Measurements from ENCODE around the gene RUSF1.
"Not testable (repeated sequence)": the region's sequence is repeated elsewhere in the genome, so short reads cannot be mapped to it uniquely, and the experiment has no call there.

Gene RUSF1

DNA sequence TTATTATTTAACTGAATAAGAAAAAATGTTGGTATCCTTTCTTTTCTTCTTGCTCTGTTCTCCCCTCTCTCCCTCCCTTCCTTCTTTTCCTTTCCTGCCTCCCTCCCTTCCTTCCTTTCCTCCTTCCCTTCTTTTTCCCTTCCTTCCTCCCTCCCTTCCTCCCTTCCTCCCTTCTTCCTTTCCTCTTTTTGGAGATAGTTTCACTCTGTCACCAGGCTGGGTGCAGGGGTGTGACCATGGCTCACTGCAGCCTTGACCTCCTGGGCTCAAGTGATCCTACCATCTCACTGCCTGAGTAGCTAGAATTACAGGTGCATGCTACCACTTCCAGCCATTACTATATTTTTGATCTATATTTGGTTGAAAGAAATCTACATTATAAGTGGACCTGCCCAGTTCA is 5.7 kb upstream of the RUSF1 start:
- no peak for FAIRE-seq

DNA sequence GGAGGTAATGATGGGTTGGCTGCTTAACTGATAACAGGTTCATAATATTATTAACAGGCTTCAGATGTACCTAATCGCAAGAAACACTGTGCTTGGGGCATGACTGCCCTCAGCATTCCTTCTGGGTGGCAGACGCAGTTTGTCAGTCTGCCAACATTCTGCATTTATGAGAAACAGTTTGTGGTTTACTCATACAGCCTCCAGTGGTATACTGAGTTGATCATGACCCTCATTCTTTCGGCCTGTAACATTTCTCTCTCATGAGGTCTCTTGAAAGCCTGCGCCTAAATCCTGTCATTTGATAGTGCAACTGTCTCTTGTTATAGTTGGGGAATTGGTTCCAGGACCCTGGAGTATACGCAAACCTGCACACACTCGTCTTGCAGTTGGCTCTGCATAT is 4.9 kb upstream of the RUSF1 start:
- FAIRE-seq = no peak

DNA sequence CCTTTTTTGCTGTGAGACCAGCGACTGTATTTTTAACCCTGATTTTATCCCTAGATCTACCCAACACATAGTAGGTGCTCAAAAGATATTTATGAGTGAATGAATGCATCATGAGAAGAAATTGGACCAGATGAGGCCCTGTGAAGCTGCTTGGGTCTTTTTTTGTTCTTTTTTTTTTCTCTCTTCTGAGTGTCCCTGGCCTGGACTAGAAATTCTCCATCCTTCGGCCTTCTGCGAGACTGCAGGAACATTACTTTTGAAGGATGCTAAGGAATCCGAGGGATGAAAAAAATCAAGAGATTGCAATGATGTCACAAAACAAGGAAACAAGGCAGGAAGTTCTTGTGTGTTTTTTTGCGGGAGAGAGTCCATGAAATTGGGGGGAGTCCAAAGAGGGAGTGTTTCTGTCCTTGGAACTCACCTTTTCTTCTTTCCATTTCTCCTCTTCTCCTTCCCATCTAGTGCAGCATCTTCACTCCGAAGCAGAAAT is 560 bp upstream of the RUSF1 start:
- no peak for FAIRE-seq

DNA sequence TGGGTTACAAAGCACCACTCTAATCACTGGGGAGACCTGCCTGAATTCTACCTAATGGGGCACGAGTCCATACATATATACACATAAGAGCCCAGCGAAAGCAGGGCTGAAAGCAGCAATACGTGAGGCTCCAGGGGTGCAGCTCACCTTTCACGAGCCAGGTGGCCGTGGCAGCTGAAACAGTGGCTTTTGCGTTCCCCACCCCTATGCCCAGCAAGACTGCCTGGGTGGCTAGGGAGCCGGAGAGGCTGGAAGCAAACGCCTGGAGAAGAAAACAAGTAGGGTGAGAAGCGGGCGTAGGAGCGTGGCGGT is 618 bp downstream of the RUSF1 start:
- FAIRE-seq = no peak

DNA sequence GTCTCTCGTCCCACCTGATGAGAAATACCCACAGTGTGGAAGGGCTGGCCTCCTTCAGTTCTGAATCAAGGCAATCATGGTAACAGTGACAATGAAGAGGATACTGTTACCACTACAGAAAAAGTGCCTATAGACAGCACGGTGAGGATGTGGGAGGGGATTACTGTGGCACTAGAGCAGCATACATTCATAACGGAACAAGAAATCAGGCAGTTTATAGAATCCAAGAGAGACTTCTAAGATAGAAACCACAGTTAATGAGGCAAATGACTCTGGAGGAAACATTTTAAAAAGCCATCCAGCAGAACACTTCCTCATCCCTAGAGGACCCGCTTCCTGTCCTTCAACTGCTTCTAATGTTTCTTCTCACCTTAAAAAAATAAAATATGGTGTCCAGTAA is 2.7 kb downstream of the RUSF1 start:
- FAIRE-seq = no peak

DNA sequence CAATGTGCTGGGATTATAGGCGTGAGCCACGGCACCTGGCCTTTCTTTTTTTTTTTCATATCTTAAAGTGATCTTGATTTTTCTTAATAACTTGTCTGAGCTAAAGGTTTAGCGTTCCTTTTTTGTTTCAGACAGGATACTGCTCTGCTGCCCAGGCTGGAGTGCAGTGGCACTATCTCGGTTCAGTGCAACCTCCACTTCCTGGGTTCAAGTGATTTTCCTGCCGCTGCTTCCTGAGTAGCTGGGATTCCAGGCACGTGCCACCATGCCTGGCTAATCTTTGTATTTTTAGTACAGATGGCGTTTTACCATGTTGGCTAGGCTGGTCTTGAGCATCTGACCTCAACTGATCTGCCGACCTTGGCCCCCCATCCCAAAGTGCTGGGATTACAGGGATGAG is 4.0 kb downstream of the RUSF1 start:
- no peak for FAIRE-seq

DNA sequence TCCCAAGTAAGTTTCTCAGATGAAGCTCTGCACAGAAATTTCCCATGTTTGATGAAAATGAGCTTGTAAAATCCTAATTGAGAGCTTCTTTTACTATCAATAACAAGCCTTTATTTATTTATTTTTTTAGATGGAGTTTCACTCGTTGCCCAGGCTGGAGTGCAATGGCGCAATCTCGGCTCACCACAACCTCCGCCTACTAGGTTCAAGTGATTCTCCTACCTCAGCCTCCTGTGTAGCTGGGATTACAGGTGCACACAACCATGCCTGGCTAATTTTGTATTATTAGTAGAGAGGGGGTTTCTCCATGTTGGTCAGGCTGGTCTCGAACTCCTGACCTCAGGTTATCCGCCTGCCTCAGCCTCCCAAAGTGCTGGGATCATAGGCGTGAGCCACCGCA is 4.6 kb downstream of the RUSF1 start:
- FAIRE-seq = not testable (repeated sequence)

DNA sequence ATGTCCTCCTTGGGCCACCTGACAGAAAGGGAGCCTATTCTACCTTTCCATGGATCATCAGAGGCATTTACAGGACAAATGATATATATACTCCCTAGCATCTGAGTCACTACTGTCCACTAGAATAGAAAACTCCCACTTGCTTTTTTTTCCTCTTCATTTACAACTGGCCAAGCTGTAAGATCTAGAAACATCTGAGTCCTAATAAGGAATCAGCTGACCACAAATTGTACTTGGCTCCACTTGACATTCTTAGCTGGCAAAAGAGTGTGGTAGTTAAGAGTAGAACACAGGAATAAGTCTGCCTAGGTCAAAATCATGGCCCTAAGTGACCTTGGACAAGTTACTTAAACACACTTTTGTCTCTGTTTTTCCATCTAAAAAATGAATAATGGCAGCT is 5.2 kb downstream of the RUSF1 start:
- FAIRE-seq = no peak

DNA sequence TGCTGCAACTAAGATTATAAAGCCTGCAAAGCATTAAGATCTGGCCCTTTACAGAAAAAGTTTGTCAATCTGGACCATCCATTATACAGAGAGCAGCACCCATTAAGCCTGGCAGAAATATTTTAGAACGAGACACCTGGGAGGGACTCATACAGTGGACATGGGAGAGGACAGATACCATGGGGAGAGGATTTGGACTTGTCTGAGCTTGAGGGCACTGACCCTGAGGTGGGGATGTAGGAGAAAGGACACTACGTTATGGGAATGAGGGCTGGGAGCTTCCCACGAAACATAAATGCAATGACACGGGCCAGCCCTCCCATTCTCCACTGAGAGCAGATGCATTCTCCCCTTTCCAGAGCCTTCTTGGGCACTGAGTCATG is 6.2 kb downstream of the RUSF1 start:
- no peak for FAIRE-seq

DNA sequence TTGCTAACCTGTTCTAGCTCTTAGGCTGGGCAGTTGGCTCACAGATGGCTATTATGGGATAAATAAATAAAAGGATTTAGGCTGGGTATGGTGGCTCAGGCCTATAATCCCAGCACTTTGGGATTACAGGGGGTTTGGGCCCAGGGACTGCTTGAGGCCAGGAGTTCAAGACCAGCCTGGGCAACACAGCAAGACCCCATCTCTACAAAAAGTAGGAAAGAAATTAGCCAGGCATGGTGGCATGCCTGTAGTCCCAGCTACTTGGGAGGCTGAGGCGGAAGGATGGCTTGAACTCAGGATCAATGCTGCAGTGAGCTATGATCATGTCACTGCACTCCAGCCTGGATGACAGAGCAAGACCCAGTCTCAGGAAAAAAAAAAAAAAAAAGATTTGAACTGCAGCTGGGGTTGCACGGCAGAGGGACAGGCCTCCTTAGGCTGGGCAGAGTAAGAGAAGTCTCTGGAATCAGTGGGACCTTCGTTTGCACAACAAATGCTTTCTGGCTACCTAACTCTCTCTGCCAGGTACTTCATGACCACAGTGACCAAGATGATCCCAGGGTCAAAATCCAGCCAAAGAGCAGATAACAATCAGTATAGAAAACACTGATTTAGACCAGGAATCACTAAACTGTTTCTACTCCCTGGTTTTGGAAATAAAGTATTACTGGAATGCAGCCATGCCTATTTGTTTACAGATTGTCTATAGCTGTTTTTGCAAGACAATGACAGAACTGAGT is 6.8 kb downstream of the RUSF1 start:
- no peak for FAIRE-seq

DNA sequence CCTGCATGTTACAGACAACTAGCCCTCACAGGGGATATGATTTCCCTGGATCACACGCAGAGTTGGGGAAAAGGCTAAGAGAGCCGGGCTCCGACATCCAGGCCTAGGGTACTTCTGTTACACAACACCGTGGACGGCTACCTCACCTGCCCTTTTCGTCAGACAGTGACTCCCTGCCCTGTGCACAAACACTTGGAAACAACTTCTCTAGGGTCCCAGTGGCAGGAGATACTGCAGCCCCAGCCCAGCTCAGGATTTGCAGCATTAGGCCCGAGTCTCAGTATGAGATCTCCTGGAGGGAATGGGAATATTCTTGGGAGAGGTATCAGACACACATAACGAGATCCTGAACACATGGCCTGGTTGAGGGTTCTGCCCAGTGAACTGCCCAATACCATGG is 8.3 kb downstream of the RUSF1 start:
- no peak for FAIRE-seq

DNA sequence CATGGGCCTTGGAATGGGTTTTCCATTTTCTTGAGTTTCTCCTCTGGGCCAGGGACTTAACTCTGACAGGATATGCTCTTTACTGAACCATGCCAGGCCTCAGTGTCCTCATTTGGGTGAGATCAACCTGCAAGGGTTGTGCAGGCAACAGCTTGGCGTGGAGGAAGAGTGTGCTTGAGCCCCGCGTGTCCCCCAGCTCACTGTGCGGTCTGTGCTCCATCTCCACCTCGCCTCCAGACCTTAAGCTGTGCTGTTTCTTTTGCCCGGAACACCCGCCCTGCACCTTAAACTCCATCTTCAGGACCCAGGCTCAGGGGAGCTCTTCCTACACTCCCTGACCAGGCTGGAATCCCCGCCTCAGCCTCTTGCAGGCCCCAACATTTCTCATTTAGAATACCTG is 9.7 kb downstream of the RUSF1 start:
- no peak for FAIRE-seq

DNA sequence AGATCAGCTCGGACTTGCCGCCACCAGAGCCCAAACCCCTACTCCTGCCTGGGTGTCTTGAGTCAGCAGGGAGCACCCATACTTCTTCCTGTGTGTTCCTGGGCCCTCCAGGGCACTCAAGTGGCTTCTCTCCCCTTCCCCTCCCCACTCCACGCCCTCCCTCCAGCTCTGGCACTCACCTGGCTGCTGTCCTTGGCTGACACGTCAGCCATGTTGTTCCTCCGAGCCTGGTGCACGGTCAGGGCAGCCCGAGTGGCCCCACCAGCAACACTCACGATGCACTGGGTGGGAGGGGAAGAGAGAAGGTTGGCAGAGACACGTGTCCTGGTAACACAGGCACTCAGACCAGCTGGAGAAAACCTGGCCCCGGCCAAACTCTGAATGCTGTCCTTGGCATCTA is 11.5 kb downstream of the RUSF1 start:
- no peak for FAIRE-seq

DNA sequence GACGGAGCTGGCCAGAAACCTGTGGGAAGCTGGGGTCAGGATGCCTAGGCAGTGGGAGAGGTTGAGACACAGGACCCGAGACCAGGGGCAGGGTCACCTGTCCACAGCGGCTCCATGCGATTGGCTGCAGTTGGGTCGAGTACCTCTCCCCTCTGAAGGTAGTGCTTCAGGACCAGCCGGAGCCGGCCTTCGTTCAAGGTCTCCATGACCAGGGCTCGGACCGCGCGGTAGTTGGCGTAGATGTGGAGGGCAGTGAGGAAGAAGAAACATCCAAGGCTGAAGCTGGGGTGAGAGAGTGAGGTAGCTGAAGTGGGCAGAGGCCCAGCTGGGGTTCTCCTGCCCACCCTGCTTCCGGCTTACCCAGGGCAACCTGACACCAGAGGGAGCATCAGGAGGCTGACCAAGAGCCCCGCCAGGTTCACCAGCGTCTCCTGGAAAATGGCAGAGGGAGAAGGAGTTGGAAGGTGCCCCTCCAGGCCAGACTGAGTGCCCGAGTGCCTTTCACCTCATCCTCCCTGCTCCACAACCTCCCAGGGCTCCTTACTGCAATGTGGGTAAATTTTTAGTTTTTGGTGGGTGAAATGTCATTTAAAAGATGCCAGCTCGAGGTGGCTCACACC is 14.6 kb downstream of the RUSF1 start:
- FAIRE-seq = no peak

DNA sequence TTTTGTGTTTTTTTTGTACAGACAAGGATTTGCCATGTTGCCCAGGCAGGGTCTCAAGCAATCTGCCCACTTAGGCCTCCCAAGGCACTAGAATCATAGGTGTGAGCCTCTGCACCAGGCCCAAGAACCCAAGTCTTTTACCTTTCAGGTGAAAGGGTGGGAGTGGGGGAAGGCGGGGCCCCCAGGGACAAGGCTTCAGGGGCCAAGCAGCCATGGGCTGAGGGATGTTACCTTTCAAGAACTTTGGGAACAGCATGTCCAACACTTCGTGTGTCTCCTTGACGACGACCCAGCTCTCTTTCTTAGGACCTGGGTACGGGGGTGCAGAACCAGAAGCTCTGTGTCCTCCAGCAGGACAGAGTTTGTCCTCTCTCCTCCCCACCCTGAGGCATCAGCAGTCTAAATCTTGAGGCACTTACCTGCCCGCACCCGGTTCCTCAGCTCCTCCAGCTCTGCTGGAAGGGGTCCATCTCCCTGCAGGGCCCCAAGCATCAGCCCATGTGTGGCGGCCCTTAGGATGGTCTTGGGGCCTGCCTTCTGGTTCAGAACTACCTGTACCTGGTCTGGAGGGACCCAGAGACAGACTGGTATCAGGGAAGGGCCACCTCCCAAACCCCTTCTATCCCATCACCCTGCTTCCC is 16.3 kb downstream of the RUSF1 start:
- no peak for FAIRE-seq

DNA sequence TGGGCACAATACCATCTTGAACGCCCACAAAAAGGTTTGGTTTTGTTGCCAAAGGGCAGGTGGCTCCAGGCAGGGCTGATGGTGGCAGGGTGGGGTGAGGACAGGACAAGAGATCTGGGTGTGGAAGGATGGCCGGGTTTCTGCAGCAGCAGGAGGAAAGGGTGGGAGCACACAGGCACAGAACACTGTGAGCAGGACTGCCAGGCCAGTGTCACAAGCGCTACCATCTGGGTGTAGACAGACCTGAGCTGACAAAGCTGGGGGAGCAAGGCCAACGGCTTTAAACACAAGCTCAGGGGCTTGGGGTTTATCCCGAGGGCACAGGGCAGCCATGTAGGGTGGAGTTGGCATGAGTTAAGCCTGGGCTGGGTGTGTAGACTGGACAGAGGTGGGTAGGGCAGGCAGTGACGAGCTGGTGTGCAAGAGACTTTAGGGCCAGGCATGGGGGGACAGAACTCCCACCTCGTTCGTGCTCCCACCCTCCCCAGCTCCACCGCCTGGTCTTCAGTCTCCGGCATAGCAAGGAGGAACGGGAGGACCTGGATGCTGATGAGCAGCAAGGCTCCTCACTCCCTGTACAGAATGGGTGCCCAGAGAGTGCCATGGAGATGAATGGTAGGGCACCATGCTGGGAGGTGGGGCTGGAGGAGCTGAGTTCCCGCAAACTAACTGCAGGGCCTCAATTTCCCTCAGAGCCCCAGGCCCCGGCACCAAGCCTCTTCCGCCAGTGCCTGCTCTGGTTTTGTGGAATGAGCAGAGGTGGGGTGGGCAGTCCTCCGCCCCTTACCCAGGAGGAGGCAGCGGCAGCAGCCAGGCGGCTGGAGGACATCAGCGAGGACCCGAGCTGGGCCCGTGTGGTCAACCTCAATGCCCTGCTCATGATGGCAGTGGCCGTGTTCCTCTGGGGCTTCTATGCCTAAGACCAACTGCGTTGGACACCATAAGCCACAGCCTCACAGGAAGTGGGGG is 18.3 kb downstream of the RUSF1 start:
- FAIRE-seq = no peak

DNA sequence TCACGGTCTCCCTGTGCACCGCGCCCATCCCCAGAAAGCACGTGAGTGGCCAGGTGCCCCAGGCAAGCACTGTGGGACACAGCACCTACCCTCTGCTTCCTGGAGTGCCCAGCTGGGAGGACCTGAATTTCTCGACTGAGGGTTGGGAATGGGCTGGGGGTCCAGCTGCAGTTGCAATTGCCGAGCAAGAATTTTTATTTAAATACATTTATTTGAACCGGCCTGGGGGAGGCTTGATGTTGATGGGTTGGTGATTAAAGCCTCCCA is 19.0 kb downstream of the RUSF1 start:
- no peak for FAIRE-seq

DNA sequence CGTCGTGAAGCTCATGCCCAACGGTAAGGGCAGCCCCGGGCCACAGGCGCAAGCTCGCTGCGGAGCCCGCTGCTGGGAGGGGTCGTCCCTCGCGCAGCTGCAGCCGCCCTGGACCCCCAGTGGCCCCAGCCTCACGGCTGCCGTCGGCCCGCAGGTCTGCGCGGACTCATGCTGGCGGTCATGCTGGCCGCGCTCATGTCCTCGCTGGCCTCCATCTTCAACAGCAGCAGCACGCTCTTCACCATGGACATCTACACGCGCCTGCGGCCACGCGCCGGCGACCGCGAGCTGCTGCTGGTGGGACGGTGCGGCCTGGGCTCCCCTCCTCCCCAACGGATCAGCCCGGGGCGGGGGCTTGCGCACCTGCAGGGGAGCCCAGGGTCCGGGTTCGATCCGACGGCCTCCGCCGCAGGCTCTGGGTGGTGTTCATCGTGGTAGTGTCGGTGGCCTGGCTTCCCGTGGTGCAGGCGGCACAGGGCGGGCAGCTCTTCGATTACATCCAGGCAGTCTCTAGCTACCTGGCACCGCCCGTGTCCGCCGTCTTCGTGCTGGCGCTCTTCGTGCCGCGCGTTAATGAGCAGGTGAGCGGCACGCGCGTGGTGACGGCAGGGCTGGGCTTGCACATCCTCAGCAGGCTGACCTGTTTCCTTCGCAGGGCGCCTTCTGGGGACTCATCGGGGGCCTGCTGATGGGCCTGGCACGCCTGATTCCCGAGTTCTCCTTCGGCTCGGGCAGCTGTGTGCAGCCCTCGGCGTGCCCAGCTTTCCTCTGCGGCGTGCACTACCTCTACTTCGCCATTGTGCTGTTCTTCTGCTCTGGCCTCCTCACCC is 19.5 kb downstream of the RUSF1 start:
- no peak for FAIRE-seq

DNA sequence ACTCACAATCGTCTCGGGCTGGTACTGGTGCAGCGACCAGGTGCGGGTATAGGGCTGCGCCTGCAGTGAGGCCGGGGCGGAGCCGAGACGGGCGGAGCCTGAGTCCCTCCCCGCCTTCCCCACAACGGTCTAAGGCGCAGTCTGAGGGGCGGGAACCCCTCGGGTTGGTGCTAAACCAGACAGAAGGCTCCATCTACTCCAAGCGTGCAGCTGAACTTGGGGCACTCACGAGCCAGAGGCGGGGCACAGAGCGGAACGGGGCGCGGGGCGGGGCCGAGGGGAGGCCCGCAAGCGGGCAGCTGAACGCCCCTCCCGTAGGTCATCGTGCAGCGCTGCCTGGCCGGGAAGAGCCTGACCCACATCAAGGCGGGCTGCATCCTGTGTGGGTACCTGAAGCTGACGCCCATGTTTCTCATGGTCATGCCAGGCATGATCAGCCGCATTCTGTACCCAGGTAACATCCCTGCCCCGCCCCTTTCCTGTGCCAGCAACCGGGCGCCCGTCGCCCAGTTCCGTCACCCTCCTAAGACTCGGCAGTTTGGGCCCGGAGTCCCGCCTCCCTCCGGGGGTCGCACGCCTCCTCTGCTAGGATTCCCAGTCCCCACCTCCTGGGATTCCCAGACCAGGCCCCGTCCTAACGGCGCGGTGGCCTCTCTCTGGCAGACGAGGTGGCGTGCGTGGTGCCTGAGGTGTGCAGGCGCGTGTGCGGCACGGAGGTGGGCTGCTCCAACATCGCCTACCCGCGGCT is 20.3 kb downstream of the RUSF1 start:
- no peak for FAIRE-seq

DNA sequence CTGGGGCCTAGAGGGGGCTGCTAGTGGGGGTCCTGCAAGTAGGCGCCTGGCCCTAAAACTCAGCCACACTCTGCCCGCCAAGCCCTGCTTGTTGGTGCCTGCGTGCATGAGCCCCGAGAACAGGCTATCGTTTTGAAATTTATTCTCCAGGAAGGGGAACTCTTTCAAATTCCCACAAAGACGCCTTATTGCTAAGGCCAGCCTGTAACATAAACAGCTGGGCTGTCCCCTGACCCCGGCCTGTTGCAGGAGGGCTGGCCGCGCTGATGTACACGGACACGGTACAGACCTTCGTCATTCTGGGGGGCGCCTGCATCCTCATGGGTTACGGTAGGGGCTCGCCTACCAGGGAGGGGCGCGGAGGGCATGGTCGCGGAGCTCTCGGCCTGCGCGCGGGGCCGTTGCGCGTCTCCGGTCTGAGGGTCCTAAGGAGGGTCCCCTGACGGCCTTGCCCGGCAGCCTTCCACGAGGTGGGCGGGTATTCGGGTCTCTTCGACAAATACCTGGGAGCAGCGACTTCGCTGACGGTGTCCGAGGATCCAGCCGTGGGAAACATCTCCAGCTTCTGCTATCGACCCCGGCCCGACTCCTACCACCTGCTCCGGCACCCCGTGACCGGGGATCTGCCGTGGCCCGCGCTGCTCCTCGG is 21.0 kb downstream of the RUSF1 start:
- FAIRE-seq = no peak

DNA sequence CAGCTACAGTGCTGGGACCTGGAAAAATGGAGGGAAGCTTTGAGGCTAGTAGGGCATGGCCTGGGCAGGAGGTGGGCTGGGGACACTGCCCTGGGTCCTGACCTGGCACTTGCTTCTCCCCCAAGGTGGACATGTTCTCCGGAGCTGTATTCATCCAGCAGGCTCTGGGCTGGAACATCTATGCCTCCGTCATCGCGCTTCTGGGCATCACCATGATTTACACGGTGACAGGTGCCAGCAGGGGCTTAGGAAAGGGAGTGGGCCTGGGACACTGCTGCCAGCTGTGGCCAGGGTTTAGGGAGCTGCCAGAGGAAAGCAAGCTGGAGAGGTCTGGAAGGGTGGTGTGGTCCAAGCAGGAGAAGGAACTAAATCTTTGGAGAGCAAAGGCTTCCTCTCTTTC is 22.1 kb downstream of the RUSF1 start:
- FAIRE-seq = no peak
